Measurements from ENCODE around the gene PCCA.
"Not testable (repeated sequence)": the region's sequence is repeated elsewhere in the genome, so short reads cannot be mapped to it uniquely, and the experiment has no call there.

PCCA gene

DNA sequence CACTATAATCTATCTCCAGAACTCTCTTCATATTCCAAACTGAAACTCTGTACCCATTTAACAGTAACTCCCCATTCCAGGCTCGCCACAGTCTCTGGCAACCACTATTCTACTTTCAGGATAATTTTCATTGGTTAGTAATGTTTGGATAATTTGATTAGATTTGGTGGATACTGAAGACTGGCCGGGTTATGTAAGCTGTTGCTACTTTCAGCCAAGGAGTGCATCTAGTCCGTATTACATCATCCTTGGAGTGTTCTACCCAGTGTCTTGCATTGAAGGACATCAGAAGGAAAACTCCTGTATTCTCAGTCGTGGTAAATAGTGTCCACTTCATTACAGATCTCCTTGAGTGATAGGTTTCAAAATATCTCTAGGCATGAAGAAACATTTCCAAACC is 60.5 kb downstream of the PCCA start:
- Histone ChIP-seq H3K9me3 (ENCODE audit: control insufficient read depth, low read length) (no peaks in the 10 kb centered on the region), H3K4me3 (ENCODE audit: low read length) (no peak overlapping the region), H3K9ac (ENCODE audit: low read length) (no peak overlapping the region), H3K36me3 (ENCODE audit: control insufficient read depth, insufficient read depth, low read length) (no peaks in the 10 kb centered on the region), H3K4me1 (ENCODE audit: control insufficient read depth, insufficient read depth, low read length) (no peaks in the 10 kb centered on the region), H3K27me3 (ENCODE audit: control insufficient read depth, insufficient read depth, low read length) (no peaks in the 10 kb centered on the region)

DNA sequence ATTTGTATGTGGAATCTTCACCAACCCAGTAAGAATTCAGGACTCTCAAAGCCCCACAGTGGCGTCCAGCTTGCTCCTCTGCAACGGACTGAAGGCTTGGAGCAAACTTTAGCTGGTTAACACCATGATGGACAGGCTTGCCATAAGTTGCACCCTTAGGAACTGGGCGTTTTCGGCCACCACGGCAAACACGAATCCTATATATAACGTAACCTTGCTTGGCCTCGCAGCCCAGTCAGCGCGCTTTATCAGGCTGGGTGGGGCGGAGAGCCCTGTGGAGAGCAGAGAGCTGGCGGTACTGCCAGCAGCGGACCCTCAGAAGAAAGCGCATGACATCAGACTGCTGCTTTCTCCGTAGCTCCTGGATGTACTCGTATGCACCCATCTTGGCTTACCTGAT is 61.8 kb downstream of the PCCA start:
- H3K4me3 ChIP-seq (ENCODE audit: low read length); H3K36me3 ChIP-seq (ENCODE audit: control insufficient read depth, insufficient read depth, low read length); H3K27me3 ChIP-seq (ENCODE audit: control insufficient read depth, insufficient read depth, low read length); H3K4me1 ChIP-seq (ENCODE audit: control insufficient read depth, insufficient read depth, low read length); H3K9me3 ChIP-seq (ENCODE audit: control insufficient read depth, low read length); H3K9ac ChIP-seq (ENCODE audit: low read length): not testable (repeated sequence)

DNA sequence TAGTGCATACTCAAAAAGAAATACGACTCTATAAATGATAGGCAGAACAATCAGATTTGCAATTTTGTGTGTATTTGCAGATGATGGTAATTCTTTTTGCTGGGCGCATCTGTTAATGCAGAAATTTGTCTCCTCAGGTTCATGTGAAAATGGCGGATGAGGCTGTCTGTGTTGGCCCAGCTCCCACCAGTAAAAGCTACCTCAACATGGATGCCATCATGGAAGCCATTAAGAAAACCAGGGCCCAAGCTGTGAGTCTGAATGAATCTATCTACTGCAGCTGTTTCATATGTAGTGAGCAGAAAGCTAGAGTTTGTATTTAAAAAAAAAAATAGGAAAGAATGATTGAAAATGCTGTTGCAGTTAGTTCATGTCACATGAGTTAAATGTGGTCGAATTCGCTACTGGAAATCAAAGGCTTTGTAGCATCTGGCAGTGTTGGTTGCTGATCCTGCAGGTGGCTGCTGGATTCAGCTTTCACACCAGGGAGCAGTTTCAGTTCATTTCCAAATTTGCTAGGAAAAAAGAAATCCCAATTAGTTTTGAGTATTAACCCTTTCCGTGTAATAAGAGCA is 66.0 kb downstream of the PCCA start:
- no peaks in the 10 kb centered on the region for H3K9me3 ChIP-seq (ENCODE audit: control insufficient read depth, low read length)
- no peaks in the 10 kb centered on the region for H3K36me3 ChIP-seq (ENCODE audit: control insufficient read depth, insufficient read depth, low read length)
- no peak overlapping the region for H3K9ac ChIP-seq (ENCODE audit: low read length)
- no peaks in the 10 kb centered on the region for H3K27me3 ChIP-seq (ENCODE audit: control insufficient read depth, insufficient read depth, low read length)
- H3K4me1 ChIP-seq (ENCODE audit: control insufficient read depth, insufficient read depth, low read length) = no peaks in the 10 kb centered on the region
- no peak overlapping the region for H3K4me3 ChIP-seq (ENCODE audit: low read length)

DNA sequence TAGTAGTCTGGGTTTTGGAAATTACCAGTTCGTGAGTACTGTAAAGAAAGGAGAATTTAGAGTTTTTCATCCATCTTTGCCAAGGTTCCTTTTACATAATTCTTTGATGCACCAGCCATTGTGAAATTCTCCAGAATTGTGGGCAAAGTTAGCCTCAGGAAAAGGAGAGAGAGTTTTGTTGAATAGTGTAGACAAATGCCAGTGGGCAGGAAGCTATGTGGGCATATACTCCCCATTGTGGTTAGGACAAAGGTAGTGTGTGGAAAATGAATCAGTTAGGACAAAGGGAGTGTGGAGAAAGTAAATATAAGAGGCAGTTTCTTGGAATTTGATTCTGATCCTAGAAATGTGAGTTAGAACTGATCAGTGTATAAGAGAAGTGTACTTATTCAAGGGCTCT is 67.9 kb downstream of the PCCA start:
- H3K4me1 ChIP-seq (ENCODE audit: control insufficient read depth, insufficient read depth, low read length) = no peaks in the 10 kb centered on the region
- no peaks in the 10 kb centered on the region for H3K27me3 ChIP-seq (ENCODE audit: control insufficient read depth, insufficient read depth, low read length)
- H3K9me3 ChIP-seq (ENCODE audit: control insufficient read depth, low read length) = no peaks in the 10 kb centered on the region
- no peak overlapping the region for H3K9ac ChIP-seq (ENCODE audit: low read length)
- H3K36me3 ChIP-seq (ENCODE audit: control insufficient read depth, insufficient read depth, low read length) = no peaks in the 10 kb centered on the region
- no peak overlapping the region for H3K4me3 ChIP-seq (ENCODE audit: low read length)

DNA sequence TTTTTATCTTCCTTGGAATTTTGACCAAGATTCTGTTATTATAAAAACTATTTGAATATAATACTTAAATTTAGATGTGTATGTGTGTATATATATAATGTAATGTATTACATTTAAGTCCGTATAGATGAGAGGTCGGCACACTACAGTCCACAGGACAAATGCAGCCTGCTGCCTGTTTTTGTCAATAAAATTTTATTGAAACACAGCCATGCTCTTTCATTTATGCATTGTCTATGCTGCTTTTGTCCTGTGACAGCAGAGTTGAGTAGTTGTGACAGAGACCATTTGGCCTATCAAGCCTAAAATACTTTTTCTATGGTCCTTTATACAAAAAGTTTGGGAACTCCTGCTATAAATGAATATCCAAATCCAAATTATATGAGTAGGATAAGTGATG is 69.7 kb downstream of the PCCA start:
- Histone ChIP-seq H3K4me3 (ENCODE audit: low read length) (no peak overlapping the region), H3K27me3 (ENCODE audit: control insufficient read depth, insufficient read depth, low read length) (no peaks in the 10 kb centered on the region), H3K4me1 (ENCODE audit: control insufficient read depth, insufficient read depth, low read length) (no peaks in the 10 kb centered on the region), H3K36me3 (ENCODE audit: control insufficient read depth, insufficient read depth, low read length) (no peaks in the 10 kb centered on the region), H3K9ac (ENCODE audit: low read length) (no peak overlapping the region), H3K9me3 (ENCODE audit: control insufficient read depth, low read length) (no peaks in the 10 kb centered on the region)

DNA sequence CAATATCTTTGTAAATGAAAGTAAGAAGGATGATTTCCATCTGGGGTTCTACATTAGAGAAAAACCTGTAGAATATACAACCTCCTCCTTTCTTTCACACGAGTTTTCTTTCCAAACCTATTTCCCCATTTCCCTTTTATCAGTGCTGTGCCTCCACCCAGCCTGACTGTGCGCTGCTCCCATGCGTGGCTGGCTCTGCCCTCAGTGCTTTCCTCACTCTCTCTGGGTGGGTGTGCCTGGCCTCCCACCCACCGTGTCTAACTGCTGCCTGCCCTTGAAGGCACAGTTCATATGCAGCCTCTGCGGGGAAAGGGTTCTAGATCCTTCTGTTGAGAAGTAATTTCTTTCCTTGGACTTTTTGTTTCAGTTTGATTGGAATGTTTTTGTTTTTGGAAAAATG is 70.7 kb downstream of the PCCA start:
- Histone ChIP-seq H3K9ac (ENCODE audit: low read length) (no peak overlapping the region), H3K4me1 (ENCODE audit: control insufficient read depth, insufficient read depth, low read length) (no peaks in the 10 kb centered on the region), H3K36me3 (ENCODE audit: control insufficient read depth, insufficient read depth, low read length) (no peaks in the 10 kb centered on the region), H3K9me3 (ENCODE audit: control insufficient read depth, low read length) (no peaks in the 10 kb centered on the region), H3K27me3 (ENCODE audit: control insufficient read depth, insufficient read depth, low read length) (no peaks in the 10 kb centered on the region), H3K4me3 (ENCODE audit: low read length) (no peak overlapping the region)

DNA sequence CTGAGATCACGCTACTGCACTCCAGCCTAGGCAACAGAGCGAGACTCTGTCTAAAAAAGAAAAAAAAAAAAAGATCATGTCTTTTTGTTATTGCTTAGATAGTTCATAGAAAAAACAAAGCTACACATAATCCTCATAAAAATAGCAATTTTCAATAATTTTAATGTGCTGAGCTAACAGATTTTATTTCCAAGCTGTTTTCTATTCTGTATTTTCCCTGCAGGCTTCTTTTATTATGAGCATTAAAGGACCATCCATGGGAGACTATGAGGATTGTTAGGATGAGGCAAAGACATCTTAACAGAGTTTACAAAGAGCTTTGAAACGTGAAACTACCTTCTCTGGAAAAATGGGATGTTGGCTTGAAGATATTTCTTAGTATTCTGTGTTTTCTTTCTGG is 71.6 kb downstream of the PCCA start:
- Histone ChIP-seq H3K9ac (ENCODE audit: low read length) (no peak overlapping the region), H3K4me3 (ENCODE audit: low read length) (no peak overlapping the region), H3K9me3 (ENCODE audit: control insufficient read depth, low read length) (no peaks in the 10 kb centered on the region), H3K4me1 (ENCODE audit: control insufficient read depth, insufficient read depth, low read length) (no peaks in the 10 kb centered on the region), H3K36me3 (ENCODE audit: control insufficient read depth, insufficient read depth, low read length) (no peaks in the 10 kb centered on the region), H3K27me3 (ENCODE audit: control insufficient read depth, insufficient read depth, low read length) (no peaks in the 10 kb centered on the region)

DNA sequence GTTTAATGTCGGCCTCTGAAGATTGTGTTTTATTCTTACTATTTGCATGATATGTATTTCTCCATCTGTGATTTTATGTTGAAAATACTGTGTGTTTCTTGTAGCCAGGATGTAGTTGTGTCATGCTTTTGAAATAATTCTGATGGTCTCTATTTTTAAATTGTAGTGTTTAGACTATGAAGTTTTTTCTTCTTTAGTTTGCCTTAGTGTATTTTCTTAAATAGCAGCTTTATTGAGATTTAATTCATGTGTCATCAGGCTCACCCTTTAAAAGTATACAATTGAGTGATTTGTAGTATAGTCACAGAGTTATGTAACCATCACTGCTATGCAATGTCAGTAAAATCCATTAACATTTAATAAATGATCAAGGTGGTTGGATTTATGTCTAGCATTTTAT is 74.5 kb downstream of the PCCA start:
- Histone ChIP-seq H3K4me1 (ENCODE audit: control insufficient read depth, insufficient read depth, low read length) (no peaks in the 10 kb centered on the region), H3K9me3 (ENCODE audit: control insufficient read depth, low read length) (no peaks in the 10 kb centered on the region), H3K36me3 (ENCODE audit: control insufficient read depth, insufficient read depth, low read length) (no peaks in the 10 kb centered on the region), H3K4me3 (ENCODE audit: low read length) (no peak overlapping the region), H3K27me3 (ENCODE audit: control insufficient read depth, insufficient read depth, low read length) (no peaks in the 10 kb centered on the region), H3K9ac (ENCODE audit: low read length) (no peak overlapping the region)

DNA sequence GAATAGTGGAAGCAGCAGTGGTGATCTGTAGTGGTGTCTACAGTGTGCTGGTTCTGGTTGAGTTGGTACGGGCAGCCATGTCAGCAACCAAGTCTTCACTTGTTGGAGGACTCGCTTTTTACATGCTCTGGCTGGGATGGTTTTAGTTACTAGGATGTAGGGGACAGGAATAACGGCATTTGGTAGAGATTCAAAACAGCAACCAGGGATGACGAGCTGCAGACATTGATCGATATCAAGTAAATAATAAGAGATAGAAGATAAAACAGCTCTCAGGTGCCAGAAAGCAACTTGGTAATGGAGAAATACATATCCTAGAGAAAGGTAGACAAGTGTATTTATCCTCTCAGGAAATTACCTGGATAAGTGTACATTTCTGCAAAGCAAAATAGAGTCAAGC is 84.3 kb downstream of the PCCA start:
- H3K4me3 ChIP-seq (ENCODE audit: low read length) = no peak overlapping the region
- no peaks in the 10 kb centered on the region for H3K4me1 ChIP-seq (ENCODE audit: control insufficient read depth, insufficient read depth, low read length)
- no peaks in the 10 kb centered on the region for H3K36me3 ChIP-seq (ENCODE audit: control insufficient read depth, insufficient read depth, low read length)
- H3K9me3 ChIP-seq (ENCODE audit: control insufficient read depth, low read length) = no peaks in the 10 kb centered on the region
- no peak overlapping the region for H3K9ac ChIP-seq (ENCODE audit: low read length)
- no peaks in the 10 kb centered on the region for H3K27me3 ChIP-seq (ENCODE audit: control insufficient read depth, insufficient read depth, low read length)

DNA sequence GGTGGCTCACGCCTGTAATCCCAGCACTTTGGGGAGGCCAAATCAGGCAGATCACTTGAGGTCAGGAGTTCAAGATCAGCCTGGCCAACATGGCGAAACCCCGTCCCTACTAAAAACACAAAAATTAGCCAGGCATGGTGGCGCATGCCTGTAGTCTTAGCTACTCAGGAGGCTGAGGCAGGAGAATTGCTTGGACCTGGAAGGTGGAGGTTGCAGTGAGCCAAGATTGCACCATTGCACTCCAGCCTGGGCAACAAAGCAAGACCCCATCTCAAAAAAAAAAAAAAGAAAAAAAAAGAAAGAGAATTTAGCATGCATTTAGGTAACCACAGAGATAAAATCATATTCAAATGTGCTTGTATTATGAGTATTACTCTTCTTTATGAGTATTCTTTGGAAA is 85.6 kb downstream of the PCCA start:
- H3K9ac ChIP-seq (ENCODE audit: low read length); H3K27me3 ChIP-seq (ENCODE audit: control insufficient read depth, insufficient read depth, low read length); H3K4me3 ChIP-seq (ENCODE audit: low read length); H3K4me1 ChIP-seq (ENCODE audit: control insufficient read depth, insufficient read depth, low read length); H3K9me3 ChIP-seq (ENCODE audit: control insufficient read depth, low read length); H3K36me3 ChIP-seq (ENCODE audit: control insufficient read depth, insufficient read depth, low read length): not testable (repeated sequence)

DNA sequence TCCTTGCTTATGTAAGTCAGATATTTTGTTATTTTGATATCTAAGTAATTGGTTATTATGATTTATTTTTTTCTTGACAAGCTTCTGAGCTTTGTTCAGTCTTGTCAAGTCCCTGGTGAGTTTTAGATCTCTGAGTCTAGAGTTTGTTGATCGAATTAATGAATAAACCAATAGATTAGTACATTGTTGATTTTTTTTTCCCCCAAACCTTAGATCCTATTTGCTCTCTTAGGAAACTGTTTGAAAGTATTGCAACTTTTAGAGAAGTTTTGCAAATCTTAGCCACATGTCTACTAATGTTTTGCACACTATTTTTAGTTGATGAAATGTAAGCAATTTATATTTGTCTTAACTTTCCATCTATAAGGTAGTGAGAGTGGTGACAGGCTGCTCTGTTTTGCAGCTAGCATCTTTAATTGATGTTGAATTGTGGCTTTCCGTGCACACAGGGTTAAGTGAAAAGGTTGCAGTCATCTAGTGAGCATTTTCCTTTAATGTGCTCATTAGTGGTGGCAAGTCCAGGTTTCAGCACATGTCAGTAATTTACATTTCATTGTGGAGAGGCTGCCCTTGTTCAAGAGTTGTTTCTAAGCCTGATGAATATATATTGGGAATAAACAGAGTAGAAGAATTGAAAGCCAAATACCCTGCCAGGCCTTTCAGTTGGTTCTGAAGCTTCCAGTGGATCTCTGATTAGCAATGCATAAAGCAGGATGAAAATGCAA is 86.3 kb downstream of the PCCA start:
- no peaks in the 10 kb centered on the region for H3K4me1 ChIP-seq (ENCODE audit: control insufficient read depth, insufficient read depth, low read length)
- H3K9me3 ChIP-seq (ENCODE audit: control insufficient read depth, low read length) = no peaks in the 10 kb centered on the region
- H3K27me3 ChIP-seq (ENCODE audit: control insufficient read depth, insufficient read depth, low read length) = no peaks in the 10 kb centered on the region
- H3K9ac ChIP-seq (ENCODE audit: low read length) = no peak overlapping the region
- H3K36me3 ChIP-seq (ENCODE audit: control insufficient read depth, insufficient read depth, low read length) = no peaks in the 10 kb centered on the region
- no peak overlapping the region for H3K4me3 ChIP-seq (ENCODE audit: low read length)

DNA sequence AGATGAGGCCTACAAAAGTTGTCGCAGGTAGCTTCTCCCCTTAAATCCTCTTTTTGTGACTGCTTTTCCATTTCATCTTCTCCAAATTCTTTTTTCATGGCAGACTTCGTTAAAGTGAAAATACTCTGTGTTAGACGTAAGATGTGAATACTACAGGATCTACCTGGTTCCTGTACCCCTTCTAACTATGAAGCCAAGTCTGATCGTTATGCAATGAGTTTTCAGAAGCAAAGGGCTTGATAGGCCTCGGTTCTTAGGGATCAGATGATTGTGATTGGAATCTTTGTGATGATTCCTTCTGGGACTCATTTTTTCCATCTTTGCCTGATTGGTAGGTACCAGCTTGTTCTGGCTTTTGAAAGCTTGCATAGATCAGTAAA is 86.9 kb downstream of the PCCA start:
- no peak overlapping the region for H3K9ac ChIP-seq (ENCODE audit: low read length)
- no peaks in the 10 kb centered on the region for H3K36me3 ChIP-seq (ENCODE audit: control insufficient read depth, insufficient read depth, low read length)
- no peak overlapping the region for H3K4me3 ChIP-seq (ENCODE audit: low read length)
- H3K9me3 ChIP-seq (ENCODE audit: control insufficient read depth, low read length) = no peaks in the 10 kb centered on the region
- no peaks in the 10 kb centered on the region for H3K4me1 ChIP-seq (ENCODE audit: control insufficient read depth, insufficient read depth, low read length)
- no peaks in the 10 kb centered on the region for H3K27me3 ChIP-seq (ENCODE audit: control insufficient read depth, insufficient read depth, low read length)
